Mucosa of stomach (tissue), 1 donor: Measurements from ENCODE around the gene PLPP4.

Experiments
- H3K27me3 ChIP-seq: one replicate; pipeline ENCODE4 v1.7.0; 2013; ENCODE audit warnings: mild to moderate bottlenecking, low read length; ENCODE audit not compliant: control insufficient read depth, insufficient read depth
- H3K36me3 ChIP-seq: one replicate; pipeline ENCODE4 v1.7.0; 2013; ENCODE audit warnings: low read length; ENCODE audit not compliant: control insufficient read depth, insufficient read depth
- H3K4me1 ChIP-seq: one replicate; pipeline ENCODE4 v1.7.0; 2013; ENCODE audit warnings: mild to moderate bottlenecking, low read length; ENCODE audit not compliant: control insufficient read depth, insufficient read depth
- H3K4me3 ChIP-seq: one replicate; pipeline ENCODE4 v1.7.0; 2013; ENCODE audit warnings: low read length
- H3K9ac ChIP-seq: one replicate; pipeline ENCODE4 v1.7.0; 2013; ENCODE audit warnings: mild to moderate bottlenecking, low read length, moderate library complexity
- H3K9me3 ChIP-seq: one replicate; pipeline ENCODE4 v1.7.0; 2013; ENCODE audit warnings: mild to moderate bottlenecking, low read length, moderate library complexity; ENCODE audit not compliant: control insufficient read depth
- donor health status: Pancreatic carcinoma.

Gene PLPP4

DNA sequence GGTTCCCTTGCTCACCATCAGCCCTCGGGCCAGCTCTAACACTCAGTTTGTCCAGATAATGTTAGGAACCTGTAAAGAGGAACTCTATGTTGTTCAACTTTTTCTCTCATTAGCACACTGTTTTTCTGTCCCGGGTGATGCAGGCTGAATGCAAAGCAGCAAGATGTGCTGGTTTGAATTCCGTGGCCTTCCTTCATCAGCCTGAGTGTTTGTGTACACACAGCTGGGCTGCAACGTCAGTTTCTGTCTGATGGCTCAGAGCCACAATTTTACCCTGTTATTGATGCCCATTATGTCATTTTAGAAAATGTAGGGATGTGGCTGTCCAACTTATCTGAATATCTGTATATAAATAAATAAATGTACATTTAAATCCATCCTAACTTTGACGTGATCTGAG lies 152.0 kb downstream of the PLPP4 start:
- H3K9ac ChIP-seq, result no peak overlapping the region
- H3K4me3 ChIP-seq, result no peak overlapping the region
- no peaks in the 10 kb centered on the region for H3K36me3 ChIP-seq
- H3K9me3 ChIP-seq, result no peaks in the 10 kb centered on the region
- H3K27me3 ChIP-seq, result no peaks in the 10 kb centered on the region
- H3K4me1 ChIP-seq, result no peaks in the 10 kb centered on the region

DNA sequence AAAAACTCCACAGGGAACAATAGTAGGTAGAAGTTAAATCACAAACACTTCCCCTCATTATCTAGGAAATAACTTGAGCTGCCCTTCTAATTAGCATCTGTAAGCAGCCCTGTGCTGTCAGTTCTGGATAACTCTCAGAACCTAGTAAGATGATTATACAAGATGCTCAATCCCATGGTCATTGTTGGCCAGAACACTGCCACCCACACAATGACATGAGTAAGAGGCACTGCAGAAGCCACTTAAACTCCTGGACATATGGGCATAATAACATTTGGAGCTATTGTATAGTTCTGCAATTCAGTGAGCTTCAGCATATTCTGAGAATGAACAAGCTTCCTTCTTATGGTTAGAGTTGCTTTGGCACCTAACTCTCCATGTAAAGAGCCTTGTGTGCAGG lies 153.8 kb downstream of the PLPP4 start:
- Histone ChIP-seq H3K9ac (no peak overlapping the region), H3K36me3 (no peaks in the 10 kb centered on the region), H3K4me1 (no peaks in the 10 kb centered on the region), H3K4me3 (no peak overlapping the region), H3K9me3 (no peaks in the 10 kb centered on the region), H3K27me3 (no peaks in the 10 kb centered on the region)

DNA sequence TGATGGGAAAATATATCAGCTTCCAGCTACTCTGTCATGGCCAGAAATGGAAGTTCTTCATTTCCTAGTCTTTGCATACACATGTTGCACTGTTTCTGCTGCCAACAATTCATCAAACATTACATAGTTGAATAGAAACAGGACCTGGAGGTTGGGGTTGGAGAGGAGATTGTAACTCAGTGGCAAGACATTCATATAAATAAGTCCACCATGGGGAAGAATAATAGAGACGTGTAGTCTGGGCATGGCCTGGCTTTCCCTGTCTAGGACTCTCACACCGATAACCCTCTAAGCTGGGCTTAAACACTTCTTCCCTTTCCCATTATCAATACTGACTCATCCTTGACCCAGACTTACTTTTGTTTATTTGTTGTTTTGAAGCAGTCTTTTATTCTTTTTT lies 155.7 kb downstream of the PLPP4 start:
- no peaks in the 10 kb centered on the region for H3K36me3 ChIP-seq
- no peaks in the 10 kb centered on the region for H3K27me3 ChIP-seq
- H3K9ac ChIP-seq, result no peak overlapping the region
- H3K9me3 ChIP-seq, result no peaks in the 10 kb centered on the region
- no peak overlapping the region for H3K4me3 ChIP-seq
- H3K4me1 ChIP-seq, result no peaks in the 10 kb centered on the region

DNA sequence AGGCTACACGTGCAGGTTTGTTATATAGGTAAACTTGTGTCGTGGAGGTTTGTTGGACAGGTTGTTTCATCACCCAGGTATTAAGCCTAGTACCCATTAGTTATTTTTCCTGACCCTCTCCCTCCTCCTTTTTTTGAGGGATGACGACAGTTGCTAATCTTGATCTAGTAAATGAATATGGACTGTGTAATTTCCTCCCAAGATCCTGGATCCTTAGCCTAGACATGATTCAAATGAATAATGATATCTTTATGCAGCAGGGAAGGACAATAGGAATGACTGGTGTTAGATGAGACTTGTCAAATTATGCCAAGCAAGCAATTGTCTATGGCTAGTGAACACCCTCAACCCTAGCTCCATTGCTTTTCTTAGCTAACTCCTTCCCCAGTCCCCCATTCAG lies 156.2 kb downstream of the PLPP4 start:
- Histone ChIP-seq H3K36me3 (no peaks in the 10 kb centered on the region), H3K9me3 (no peaks in the 10 kb centered on the region), H3K4me3 (no peak overlapping the region), H3K27me3 (no peaks in the 10 kb centered on the region), H3K4me1 (no peaks in the 10 kb centered on the region), H3K9ac (no peak overlapping the region)

DNA sequence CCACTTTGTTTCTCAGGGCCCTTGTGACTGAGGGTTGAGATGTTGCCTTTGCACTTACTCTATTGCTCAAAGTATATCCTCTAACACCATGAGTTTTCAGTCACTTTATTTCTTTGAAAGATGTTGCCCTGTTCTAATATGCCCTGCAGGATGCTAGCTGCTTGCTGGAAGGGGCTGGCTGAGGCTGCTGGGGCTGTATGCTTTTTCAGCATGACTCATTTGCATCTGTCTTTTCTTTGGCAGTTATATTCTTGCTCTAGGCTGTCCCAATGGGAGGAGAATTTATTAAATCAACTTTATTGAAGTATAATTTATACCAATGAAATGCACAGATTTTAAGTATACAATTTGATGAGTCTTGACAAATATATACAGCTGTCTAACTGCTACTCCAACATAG lies 157.7 kb downstream of the PLPP4 start:
- no peaks in the 10 kb centered on the region for H3K4me1 ChIP-seq

DNA sequence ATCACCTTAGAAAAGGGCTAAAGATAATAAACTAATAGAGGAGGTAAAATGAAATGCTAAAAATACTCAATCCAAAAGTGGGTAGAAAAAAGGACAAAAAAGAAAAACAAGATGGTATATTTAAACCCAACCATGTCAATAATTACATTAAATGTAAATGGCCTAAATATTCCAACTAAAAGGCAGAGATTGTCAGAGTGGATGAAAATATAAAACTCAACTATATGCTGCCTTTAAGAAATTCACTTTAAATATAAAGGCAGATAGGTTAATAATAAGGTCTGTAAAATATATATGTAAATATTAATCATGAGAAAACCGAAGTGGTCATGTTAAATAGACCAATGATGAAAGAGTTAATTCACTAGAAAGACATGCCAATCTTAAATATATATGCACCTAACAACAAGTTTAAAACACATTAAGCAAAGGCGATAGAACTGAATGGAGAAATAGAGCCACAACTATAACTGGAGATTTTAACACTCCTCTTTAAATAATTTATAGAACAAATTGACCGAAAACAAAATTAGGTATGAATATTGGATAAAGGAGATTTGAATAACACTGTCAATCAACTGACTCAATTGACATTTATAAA lies 159.4 kb downstream of the PLPP4 start:
- Histone ChIP-seq H3K9ac (no peak overlapping the region), H3K27me3 (no peaks in the 10 kb centered on the region), H3K4me3 (no peak overlapping the region), H3K9me3 (no peaks in the 10 kb centered on the region), H3K4me1 (no peaks in the 10 kb centered on the region), H3K36me3 (no peaks in the 10 kb centered on the region)

More for the DNA sequence above, 157.7 kb downstream of the PLPP4 start:
- Histone ChIP-seq H3K4me3 (no peak overlapping the region), H3K36me3 (no peaks in the 10 kb centered on the region), H3K27me3 (no peaks in the 10 kb centered on the region), H3K9ac (no peak overlapping the region), H3K9me3 (no peaks in the 10 kb centered on the region)

DNA sequence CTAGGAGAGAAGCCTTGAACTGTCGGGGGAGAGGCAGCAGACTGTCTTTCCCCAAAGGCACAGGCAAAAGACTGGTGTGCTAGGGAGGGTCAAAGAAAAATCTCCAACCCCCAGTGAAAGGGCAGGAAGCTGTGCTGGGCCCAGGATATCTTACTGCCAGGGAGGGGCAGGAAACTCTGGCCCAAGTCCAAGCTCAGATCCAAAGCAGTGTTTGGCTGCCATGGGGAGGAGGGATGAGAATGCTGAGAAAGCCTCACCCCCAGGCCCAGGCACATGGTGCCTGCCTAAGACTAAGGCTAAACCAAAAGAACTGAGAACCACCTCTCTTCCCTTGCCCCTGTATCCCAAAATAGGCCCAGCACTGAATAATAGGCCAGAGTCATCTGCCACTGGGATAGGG lies 171.2 kb downstream of the PLPP4 start:
- Histone ChIP-seq H3K4me1 (no peaks in the 10 kb centered on the region), H3K9ac (no peak overlapping the region), H3K36me3 (no peaks in the 10 kb centered on the region), H3K4me3 (no peak overlapping the region), H3K9me3 (no peaks in the 10 kb centered on the region), H3K27me3 (no peaks in the 10 kb centered on the region)

DNA sequence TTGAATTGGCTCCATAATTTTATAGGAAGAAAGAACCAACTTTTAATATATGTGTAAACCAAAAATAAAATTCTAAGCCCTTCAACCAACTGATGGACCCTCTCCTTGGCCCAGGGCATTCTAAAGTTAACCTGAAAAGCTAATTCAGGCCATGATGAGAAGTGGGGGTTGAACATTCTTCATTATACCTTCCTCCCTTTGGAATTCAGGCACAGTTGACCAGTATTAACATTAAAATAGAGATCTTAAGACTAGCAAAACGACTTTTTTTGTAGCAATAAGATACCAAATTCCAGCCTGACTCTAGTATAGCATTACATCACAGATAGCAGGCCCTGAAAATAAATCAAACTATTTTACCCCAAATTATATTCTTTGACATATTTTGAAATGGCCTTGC lies 173.2 kb downstream of the PLPP4 start:
- H3K36me3 ChIP-seq, result no peaks in the 10 kb centered on the region
- H3K9me3 ChIP-seq, result no peaks in the 10 kb centered on the region
- H3K9ac ChIP-seq, result no peak overlapping the region
- no peaks in the 10 kb centered on the region for H3K4me1 ChIP-seq
- no peaks in the 10 kb centered on the region for H3K27me3 ChIP-seq
- H3K4me3 ChIP-seq, result no peak overlapping the region

DNA sequence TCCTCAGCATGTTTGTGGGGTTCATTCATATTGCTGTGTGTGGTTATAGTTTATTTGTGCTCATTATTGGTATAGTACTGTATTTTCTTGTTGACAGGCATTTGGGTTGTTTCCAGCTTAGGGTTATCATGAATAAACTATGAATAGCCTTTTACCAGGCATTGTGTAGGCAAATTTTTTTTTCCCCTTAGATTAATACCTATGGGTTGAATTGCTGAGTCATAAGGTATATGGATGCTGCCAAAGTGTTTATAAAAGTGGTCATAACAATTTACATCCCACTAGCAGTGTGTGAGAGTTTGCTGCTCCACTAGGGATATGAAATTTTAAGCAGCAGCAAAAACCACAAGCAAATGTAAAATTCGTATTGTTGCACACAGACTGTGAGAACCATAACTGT lies 175.0 kb downstream of the PLPP4 start:
- Histone ChIP-seq H3K36me3 (no peaks in the 10 kb centered on the region), H3K27me3 (no peaks in the 10 kb centered on the region), H3K4me1 (no peaks in the 10 kb centered on the region), H3K4me3 (no peak overlapping the region), H3K9me3 (no peaks in the 10 kb centered on the region), H3K9ac (no peak overlapping the region)

DNA sequence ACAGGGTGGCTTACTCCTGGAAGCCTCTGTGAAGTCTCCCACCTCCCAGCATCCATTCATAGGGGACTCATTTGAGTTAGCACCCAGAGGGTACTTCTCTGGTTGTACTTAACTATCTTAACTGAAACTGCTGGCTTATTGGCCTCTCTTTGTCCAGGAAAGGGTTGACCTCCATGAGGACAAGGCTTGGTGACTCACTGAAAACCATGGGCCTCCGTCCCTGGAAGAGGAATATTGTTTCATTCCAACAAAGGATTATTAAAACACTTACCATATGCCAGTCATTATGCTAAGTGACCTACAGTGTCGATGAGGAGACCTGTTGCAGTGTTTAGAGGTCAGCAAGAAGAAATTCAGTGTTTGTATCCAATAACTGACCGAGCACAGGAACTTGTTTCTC lies 175.9 kb downstream of the PLPP4 start:
- Histone ChIP-seq H3K36me3 (no peaks in the 10 kb centered on the region), H3K9me3 (no peaks in the 10 kb centered on the region), H3K4me1 (no peaks in the 10 kb centered on the region), H3K4me3 (no peak overlapping the region), H3K9ac (no peak overlapping the region), H3K27me3 (no peaks in the 10 kb centered on the region)

DNA sequence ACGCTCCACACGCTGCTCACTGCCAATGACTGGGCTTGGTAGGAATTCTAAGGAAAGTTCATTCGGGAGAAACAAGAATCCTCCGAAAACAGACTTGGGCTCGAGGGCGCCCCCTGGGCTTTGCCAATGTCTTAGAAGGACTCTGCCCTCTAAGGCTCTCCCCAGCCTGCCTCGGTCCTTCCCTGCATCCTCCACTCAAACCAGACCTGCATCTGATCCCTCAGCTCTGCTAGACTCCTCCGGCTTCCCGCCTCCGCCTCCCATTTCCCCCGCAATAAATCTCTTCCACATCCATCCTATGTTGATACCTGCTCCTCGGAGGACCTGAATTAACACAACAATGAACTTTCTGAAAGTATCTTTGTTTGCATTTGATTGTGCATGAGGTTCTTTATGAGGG lies 177.6 kb downstream of the PLPP4 start:
- H3K4me3 ChIP-seq, result no peak overlapping the region
- H3K36me3 ChIP-seq, result no peaks in the 10 kb centered on the region
- no peaks in the 10 kb centered on the region for H3K4me1 ChIP-seq
- H3K9ac ChIP-seq, result no peak overlapping the region
- H3K9me3 ChIP-seq, result no peaks in the 10 kb centered on the region
- H3K27me3 ChIP-seq, result no peaks in the 10 kb centered on the region
